ENCODE results near the gene ALDH1A1. TPM values are rescaled to one million over a fixed set of nuclear protein-coding genes. Genes with fewer than 3 reads are reported as not detected.

ALDH1A1 gene
- total RNA-seq, 1 experiment from 2014 or later: 2.3 TPM

- H4K20me1 ChIP-seq (ENCODE audit: insufficient read depth): no peaks in the 10 kb centered on the region
- DNase-seq: no peak
- ChIA-PET CTCF (no interaction called here), POLR2A (ENCODE audit: unreplicated experiment) (no interaction called here)
- no peaks in the 10 kb centered on the region for H3K9me3 ChIP-seq (ENCODE audit: insufficient read depth, low read depth)
- TF ChIP-seq EZH2 (IDR thresholded peaks at IDR 0.05; ENCODE audit: low read depth): no peak
- no peak for TF ChIP-seq CTCF (conservative IDR thresholded peaks at IDR 0.05)
- H3K27me3 ChIP-seq (ENCODE audit: insufficient read depth, low read depth): no peaks in the 10 kb centered on the region
- H3K27ac ChIP-seq: no peak overlapping the region
- no peaks in the 10 kb centered on the region for H3K79me2 ChIP-seq (ENCODE audit: low read depth)
- H2AFZ ChIP-seq: no peak overlapping the region
- H3K9me2 ChIP-seq (ENCODE audit: insufficient read depth): no peaks in the 10 kb centered on the region
- no peaks in the 10 kb centered on the region for H3K4me1 ChIP-seq (replicated peaks; ENCODE audit: insufficient read depth)
- H3K36me3 ChIP-seq (ENCODE audit: low read depth): no peaks in the 10 kb centered on the region
- no TSS peak for BruUV-seq (replicated peaks)
- H3K4me2 ChIP-seq: no peak overlapping the region
- no peaks in the 10 kb centered on the region for H3F3A ChIP-seq (ENCODE audit: insufficient read depth, low read depth)
- intact Hi-C loops (cut with micrococcal nuclease; ENCODE audit: unreplicated experiment): loop anchor here (10.0 kb wide), 1 partner anchor 103 kb away; no protein-coding TSS in a partner anchor
- H3K4me3 ChIP-seq: no peak overlapping the region
Measured at GRCh38 chr9:72971411-72971810, 18.6 kb upstream of the ALDH1A1 start.

GRCh38 chr9:72960446-72960845, 7.6 kb upstream of the ALDH1A1 start:
- Histone ChIP-seq H3K4me2 (peak overlapping the region; percentile 28; the same call in 1 of the 2 replicates), H3K9me3 (ENCODE audit: insufficient read depth, low read depth) (no peaks in the 10 kb centered on the region; the same call in 1 of the 2 replicates), H3K27me3 (ENCODE audit: insufficient read depth, low read depth) (no peaks in the 10 kb centered on the region), H3K27ac (no peak overlapping the region), H2AFZ (peak overlapping the region; percentile 51), H3F3A (ENCODE audit: insufficient read depth, low read depth) (no peaks in the 10 kb centered on the region), H3K4me3 (no peak overlapping the region), H3K36me3 (ENCODE audit: low read depth) (no peaks in the 10 kb centered on the region), H3K4me1 (replicated peaks; ENCODE audit: insufficient read depth) (peaks cover under 1% of the 10 kb centered on the region; the same call in 1 of the 2 replicates), H3K79me2 (ENCODE audit: low read depth) (no peaks in the 10 kb centered on the region), H3K9me2 (ENCODE audit: insufficient read depth) (no peaks in the 10 kb centered on the region), H4K20me1 (ENCODE audit: insufficient read depth) (no peaks in the 10 kb centered on the region)
- TF ChIP-seq CTCF (conservative IDR thresholded peaks at IDR 0.05): no peak
- no peak for TF ChIP-seq EZH2 (IDR thresholded peaks at IDR 0.05; ENCODE audit: low read depth)
- POLR2A ChIA-PET (ENCODE audit: unreplicated experiment): no interaction called here
- CTCF ChIA-PET: no interaction called here
- peak in 1 of 2 experiments; percentile 53 for DNase-seq
- intact Hi-C loops (cut with micrococcal nuclease; ENCODE audit: unreplicated experiment): no loop called here
- no TSS peak for BruUV-seq (replicated peaks)

- no peak overlapping the region for H3K4me3 ChIP-seq
- intact Hi-C loops (cut with micrococcal nuclease; ENCODE audit: unreplicated experiment): no loop called here
- H3K4me1 ChIP-seq (replicated peaks; ENCODE audit: insufficient read depth): peaks cover 11% of the 10 kb centered on the region; the same call in 1 of the 2 replicates
- DNase-seq: no peak
- TF ChIP-seq EZH2 (IDR thresholded peaks at IDR 0.05; ENCODE audit: low read depth) (no peak), CTCF (conservative IDR thresholded peaks at IDR 0.05) (no peak)
- no peaks in the 10 kb centered on the region; the same call in none of the 2 replicates for H3K9me3 ChIP-seq (ENCODE audit: insufficient read depth, low read depth)
- H4K20me1 ChIP-seq (ENCODE audit: insufficient read depth): no peaks in the 10 kb centered on the region
- no peaks in the 10 kb centered on the region for H3K36me3 ChIP-seq (ENCODE audit: low read depth)
- no peaks in the 10 kb centered on the region for H3K9me2 ChIP-seq (ENCODE audit: insufficient read depth)
- H3K27me3 ChIP-seq (ENCODE audit: insufficient read depth, low read depth): no peaks in the 10 kb centered on the region
- no TSS peak for BruUV-seq (replicated peaks)
- H3K4me2 ChIP-seq: no peak overlapping the region
- no peak overlapping the region for H3K27ac ChIP-seq
- no peak overlapping the region for H2AFZ ChIP-seq
- no peaks in the 10 kb centered on the region for H3K79me2 ChIP-seq (ENCODE audit: low read depth)
- POLR2A ChIA-PET (ENCODE audit: unreplicated experiment): no interaction called here
- CTCF ChIA-PET: no interaction called here
- H3F3A ChIP-seq (ENCODE audit: insufficient read depth, low read depth): no peaks in the 10 kb centered on the region
Measured at GRCh38 chr9:72958485-72959281, 5.8 kb upstream of the ALDH1A1 start.

Data from PC-9 (cell line).